OCI-LY1 (cell line): ENCODE measurements around the gene MUC5AC.

ENCODE experiments used
- EZH2 ChIP-seq: fragments of 200-600 bp; sonication (generic), shearing (Covaris generic); IDR thresholded peaks from 2 replicates; pipeline ENCODE4 v1.8.0; 2017; ENCODE audit warnings: borderline replicate concordance, mixed run types, mild to moderate bottlenecking, antibody characterized with exemption, low read length, moderate library complexity, mixed read lengths
- TF ChIP-seq, protein P1 (sequence below): fragments of 200-600 bp; sonication (generic), shearing (Covaris generic); IDR thresholded peaks from 2 replicates; pipeline ENCODE4 v1.5.1; 2017; ENCODE audit warnings: mild to moderate bottlenecking, antibody characterized with exemption, low read length, moderate library complexity, mixed read lengths

DNA sequence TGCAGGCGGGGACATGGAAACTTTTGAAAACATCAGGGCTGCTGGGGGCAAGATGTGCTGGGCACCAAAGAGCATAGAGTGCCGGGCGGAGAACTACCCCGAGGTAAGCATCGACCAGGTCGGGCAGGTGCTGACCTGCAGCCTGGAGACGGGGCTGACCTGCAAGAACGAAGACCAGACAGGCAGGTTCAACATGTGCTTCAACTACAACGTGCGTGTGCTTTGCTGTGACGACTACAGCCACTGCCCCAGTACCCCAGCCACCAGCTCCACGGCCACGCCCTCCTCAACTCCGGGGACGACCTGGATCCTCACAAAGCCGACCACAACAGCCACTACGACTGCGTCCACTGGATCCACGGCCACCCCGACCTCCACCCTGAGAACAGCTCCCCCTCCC, 84.5 kb downstream of the MUC5AC start:
- TF ChIP-seq, protein P1, sequence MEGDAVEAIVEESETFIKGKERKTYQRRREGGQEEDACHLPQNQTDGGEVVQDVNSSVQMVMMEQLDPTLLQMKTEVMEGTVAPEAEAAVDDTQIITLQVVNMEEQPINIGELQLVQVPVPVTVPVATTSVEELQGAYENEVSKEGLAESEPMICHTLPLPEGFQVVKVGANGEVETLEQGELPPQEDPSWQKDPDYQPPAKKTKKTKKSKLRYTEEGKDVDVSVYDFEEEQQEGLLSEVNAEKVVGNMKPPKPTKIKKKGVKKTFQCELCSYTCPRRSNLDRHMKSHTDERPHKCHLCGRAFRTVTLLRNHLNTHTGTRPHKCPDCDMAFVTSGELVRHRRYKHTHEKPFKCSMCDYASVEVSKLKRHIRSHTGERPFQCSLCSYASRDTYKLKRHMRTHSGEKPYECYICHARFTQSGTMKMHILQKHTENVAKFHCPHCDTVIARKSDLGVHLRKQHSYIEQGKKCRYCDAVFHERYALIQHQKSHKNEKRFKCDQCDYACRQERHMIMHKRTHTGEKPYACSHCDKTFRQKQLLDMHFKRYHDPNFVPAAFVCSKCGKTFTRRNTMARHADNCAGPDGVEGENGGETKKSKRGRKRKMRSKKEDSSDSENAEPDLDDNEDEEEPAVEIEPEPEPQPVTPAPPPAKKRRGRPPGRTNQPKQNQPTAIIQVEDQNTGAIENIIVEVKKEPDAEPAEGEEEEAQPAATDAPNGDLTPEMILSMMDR = no peak
- TF ChIP-seq EZH2 = no peak
